Measurements from ENCODE around the gene RRAD. TPM values are rescaled to one million over a fixed set of nuclear protein-coding genes. Genes with fewer than 3 reads are reported as not detected.

Gene RRAD
- total RNA-seq, 1 experiment from 2014 or later: 4.3 TPM

- TF ChIP-seq CTCF (IDR thresholded peaks at IDR 0.05) (no peak), REST (IDR thresholded peaks at IDR 0.05; ENCODE audit: insufficient read depth in 1 of 2, low read depth in 2 of 2, low read length in 1 of 2) (no peak), POLR2AphosphoS5 (IDR thresholded peaks at IDR 0.05; ENCODE audit: low read depth, low read length) (no peak), TCF7L2 (IDR thresholded peaks at IDR 0.05; ENCODE audit: low read depth, low read length) (no peak), SIN3A (IDR thresholded peaks at IDR 0.05; ENCODE audit: borderline replicate concordance, insufficient read depth, low read depth, low read length) (no peak)
- no TSS peak for BruUV-seq (replicated peaks)
- ChIA-PET CTCF (no interaction called here), POLR2A (interaction anchor here (0.6 kb wide), 1 partner anchor 96 kb away, joined by 3 read pairs; no protein-coding TSS in a partner anchor)
- ATAC-seq (no peak), DNase-seq (ENCODE audit: low read depth, low spot score) (no peak)
- Histone ChIP-seq H3K27me3 (ENCODE audit: control insufficient read depth, insufficient read depth, low read length) (no peaks in the 10 kb centered on the region), H3K9me3 (ENCODE audit: control insufficient read depth, insufficient read depth, low read depth, low read length) (no peaks in the 10 kb centered on the region), H3K4me1 (ENCODE audit: control insufficient read depth, insufficient read depth, low read length) (no peaks in the 10 kb centered on the region), H3K4me3 (ENCODE audit: low read depth in 2 of 2, low read length in 2 of 2) (no peak within 1 kb of the TSS), H3K27ac (ENCODE audit: low read length) (no peak within 1 kb of the TSS), H3K36me3 (ENCODE audit: control insufficient read depth, insufficient read depth, low read length) (no peaks in the 10 kb centered on the region)
- intact Hi-C loops (cut with micrococcal nuclease; ENCODE audit: unreplicated experiment): no loop called here
- in situ Hi-C loops (cut with HindIII; ENCODE audit: low pct_unique_long_range_greater_than_20kb, low sequenced_read_pairs): no loop called here
Measured at GRCh38 chr16:66918803-66919568, 6.3 kb downstream of the RRAD start, which contains the start of gene CDH16. Gene CDH16, minus strand, starts transcription at chr16:66918885. Its CDS starts 820 bp downstream, at chr16:66918065.

GRCh38 chr16:66918355-66918754, 7.0 kb downstream of the RRAD start:
- no TSS peak for BruUV-seq (replicated peaks)
- Histone ChIP-seq H3K27me3 (ENCODE audit: control insufficient read depth, insufficient read depth, low read length) (no peaks in the 10 kb centered on the region), H3K27ac (ENCODE audit: low read length) (no peak overlapping the region), H3K4me3 (ENCODE audit: low read depth in 2 of 2, low read length in 2 of 2) (no peak overlapping the region), H3K4me1 (ENCODE audit: control insufficient read depth, insufficient read depth, low read length) (no peaks in the 10 kb centered on the region), H3K9me3 (ENCODE audit: control insufficient read depth, insufficient read depth, low read depth, low read length) (no peaks in the 10 kb centered on the region), H3K36me3 (ENCODE audit: control insufficient read depth, insufficient read depth, low read length) (no peaks in the 10 kb centered on the region)
- no peak for ATAC-seq
- ChIA-PET POLR2A (no interaction called here), CTCF (no interaction called here)
- in situ Hi-C loops (cut with HindIII; ENCODE audit: low pct_unique_long_range_greater_than_20kb, low sequenced_read_pairs): no loop called here
- DNase-seq (ENCODE audit: low read depth, low spot score): no peak
- intact Hi-C loops (cut with micrococcal nuclease; ENCODE audit: unreplicated experiment): no loop called here
- TF ChIP-seq REST (IDR thresholded peaks at IDR 0.05; ENCODE audit: insufficient read depth in 1 of 2, low read depth in 2 of 2, low read length in 1 of 2) (no peak), CTCF (IDR thresholded peaks at IDR 0.05) (no peak), SIN3A (IDR thresholded peaks at IDR 0.05; ENCODE audit: borderline replicate concordance, insufficient read depth, low read depth, low read length) (no peak), TCF7L2 (IDR thresholded peaks at IDR 0.05; ENCODE audit: low read depth, low read length) (no peak), POLR2AphosphoS5 (IDR thresholded peaks at IDR 0.05; ENCODE audit: low read depth, low read length) (no peak)

All from Panc1 (cell line).